AG09309 (cell line): ENCODE results near the gene ZPLD1.

Experiments
- DNase-seq: peaks from one replicate; pipeline ENCODE4 v3.0.0-alpha.2; 2010; ENCODE audit warnings: low read depth
- H3K4me3 ChIP-seq: 2 replicates; pipeline ENCODE4 v1.5.1; 2011; ENCODE audit warnings: mild to moderate bottlenecking, low read depth, low read length, moderate library complexity; ENCODE audit not compliant: control insufficient read depth
- CTCF ChIP-seq: IDR thresholded peaks from 2 replicates; pipeline ENCODE4 v1.5.1; 2011; ENCODE audit warnings: mild to moderate bottlenecking, low read depth, low read length, inconsistent platforms; ENCODE audit not compliant: insufficient read depth, control insufficient read depth; ENCODE audit errors: missing control alignments

ZPLD1 gene

GRCh38 chr3:102443021-102443420, 8.2 kb downstream of the ZPLD1 start:
- DNase-seq, result no peak
- H3K4me3 ChIP-seq, result no peak overlapping the region
- no peak for TF ChIP-seq CTCF

DNA sequence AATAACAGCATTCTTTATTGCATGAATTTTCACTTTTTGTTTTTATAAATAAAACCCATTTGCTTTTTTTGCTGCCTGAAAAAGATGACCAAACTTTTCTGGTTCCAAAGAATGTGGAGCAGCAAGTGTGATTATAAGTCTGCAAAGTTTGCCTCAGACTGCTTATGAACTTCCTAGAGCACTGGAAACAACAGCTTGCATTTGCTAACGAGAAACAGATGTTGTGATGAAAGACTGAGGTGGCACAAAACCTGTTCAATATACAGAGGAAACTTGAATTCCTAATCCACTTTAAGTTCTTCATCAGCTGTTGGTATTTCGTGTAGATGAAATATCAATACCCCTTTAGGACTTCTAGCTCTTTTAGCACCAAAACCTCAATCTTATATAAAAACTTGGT, 9.3 kb downstream of the ZPLD1 start:
- DNase-seq, result peak; percentile 17
- H3K4me3 ChIP-seq, result no peak overlapping the region
- TF ChIP-seq CTCF, result no peak

DNA sequence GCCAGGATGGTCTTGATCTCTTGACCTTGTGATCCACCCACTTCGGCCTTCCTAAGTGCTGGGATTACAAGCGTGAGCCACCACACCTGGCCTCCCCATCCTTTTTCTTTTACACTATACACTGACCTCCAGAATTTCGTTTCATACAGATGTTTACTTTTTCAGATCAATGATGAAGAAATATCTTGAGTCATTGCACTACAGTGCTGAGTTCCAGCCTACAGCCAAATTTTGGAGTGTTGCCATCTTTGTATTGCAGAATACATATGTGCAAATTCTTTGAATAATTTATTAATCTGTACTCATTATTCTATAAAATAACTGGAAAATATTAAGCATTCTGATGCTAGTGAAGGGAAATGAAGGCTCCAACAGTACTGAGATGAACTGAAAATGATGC, 12.5 kb downstream of the ZPLD1 start:
- no peak for DNase-seq
- H3K4me3 ChIP-seq, result no peak overlapping the region
- TF ChIP-seq CTCF, result no peak

DNA sequence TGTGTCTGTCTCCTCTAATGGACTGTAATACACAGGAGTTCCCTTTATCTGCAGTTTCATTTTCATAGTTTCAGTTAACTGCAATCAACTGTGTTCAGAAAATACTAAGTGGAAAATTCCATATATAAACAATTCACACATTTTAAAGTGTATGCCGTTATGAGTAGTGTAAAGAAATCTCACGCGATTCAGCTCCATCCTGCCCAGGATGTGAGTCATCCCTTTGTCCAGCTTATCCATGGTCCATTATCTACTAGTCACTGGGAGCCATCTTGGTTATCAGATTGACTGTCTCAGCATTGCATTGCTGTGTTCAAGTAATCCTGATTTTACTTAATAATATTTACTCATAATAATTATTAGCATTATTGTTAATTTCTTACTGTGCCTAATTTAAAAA, 14.5 kb downstream of the ZPLD1 start:
- DNase-seq, result no peak
- no peak for TF ChIP-seq CTCF

GRCh38 chr3:102449930-102450329, 15.1 kb downstream of the ZPLD1 start:
- TF ChIP-seq CTCF, result no peak
- no peak for DNase-seq
- H3K4me3 ChIP-seq, result no peak overlapping the region

More for the DNA sequence above, 14.5 kb downstream of the ZPLD1 start:
- H3K4me3 ChIP-seq, result no peak overlapping the region

- no peak overlapping the region for H3K4me3 ChIP-seq
- no peak for DNase-seq
These were observed 16.2 kb downstream of the ZPLD1 start for GRCh38 chr3:102450976-102451375.

More at GRCh38 chr3:102450976-102451375, 16.2 kb downstream of the ZPLD1 start:
- TF ChIP-seq CTCF, result no peak
